Epithelial cell of esophagus (primary cell): ENCODE data around the gene CFAP221.
"Not testable (repeated sequence)": the region's sequence is repeated elsewhere in the genome, so short reads cannot be mapped to it uniquely, and the experiment has no call there.

Experiments used
- DNase-seq: peaks from one replicate; pipeline ENCODE4 v3.0.0; 2010; ENCODE audit warnings: low read depth
- H3K4me3 ChIP-seq: 2 replicates; pipeline ENCODE4 v1.5.1; 2011; ENCODE audit warnings: mild to moderate bottlenecking, low read length, control low read depth
- TF ChIP-seq, protein P1 (sequence below): IDR thresholded peaks from 2 replicates; pipeline ENCODE4 v1.5.1; 2011; ENCODE audit warnings: low read depth, mild to moderate bottlenecking, low read length, control low read depth, inconsistent platforms; ENCODE audit not compliant: insufficient read depth; ENCODE audit errors: missing control alignments

CFAP221 gene

GRCh38 chr2:119609337-119609736, 65.1 kb downstream of the CFAP221 start:
- no peak overlapping the region for H3K4me3 ChIP-seq
- no peak for DNase-seq
- TF ChIP-seq, protein P1, sequence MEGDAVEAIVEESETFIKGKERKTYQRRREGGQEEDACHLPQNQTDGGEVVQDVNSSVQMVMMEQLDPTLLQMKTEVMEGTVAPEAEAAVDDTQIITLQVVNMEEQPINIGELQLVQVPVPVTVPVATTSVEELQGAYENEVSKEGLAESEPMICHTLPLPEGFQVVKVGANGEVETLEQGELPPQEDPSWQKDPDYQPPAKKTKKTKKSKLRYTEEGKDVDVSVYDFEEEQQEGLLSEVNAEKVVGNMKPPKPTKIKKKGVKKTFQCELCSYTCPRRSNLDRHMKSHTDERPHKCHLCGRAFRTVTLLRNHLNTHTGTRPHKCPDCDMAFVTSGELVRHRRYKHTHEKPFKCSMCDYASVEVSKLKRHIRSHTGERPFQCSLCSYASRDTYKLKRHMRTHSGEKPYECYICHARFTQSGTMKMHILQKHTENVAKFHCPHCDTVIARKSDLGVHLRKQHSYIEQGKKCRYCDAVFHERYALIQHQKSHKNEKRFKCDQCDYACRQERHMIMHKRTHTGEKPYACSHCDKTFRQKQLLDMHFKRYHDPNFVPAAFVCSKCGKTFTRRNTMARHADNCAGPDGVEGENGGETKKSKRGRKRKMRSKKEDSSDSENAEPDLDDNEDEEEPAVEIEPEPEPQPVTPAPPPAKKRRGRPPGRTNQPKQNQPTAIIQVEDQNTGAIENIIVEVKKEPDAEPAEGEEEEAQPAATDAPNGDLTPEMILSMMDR, result no peak

GRCh38 chr2:119614140-119614539, 69.9 kb downstream of the CFAP221 start:
- not testable (repeated sequence) for DNase-seq, H3K4me3 ChIP-seq

GRCh38 chr2:119616421-119616820, 72.2 kb downstream of the CFAP221 start:
- TF ChIP-seq, protein P1, result no peak
- H3K4me3 ChIP-seq, result no peak overlapping the region
- DNase-seq, result no peak

GRCh38 chr2:119617455-119617854, 73.2 kb downstream of the CFAP221 start:
- DNase-seq, result no peak
- TF ChIP-seq, protein P1, result no peak
- no peak overlapping the region for H3K4me3 ChIP-seq

- not testable (repeated sequence) for H3K4me3 ChIP-seq, DNase-seq
Observed at GRCh38 chr2:119618725-119619124, 74.5 kb downstream of the CFAP221 start.

- DNase-seq, result no peak
- TF ChIP-seq, protein P1, result no peak
- H3K4me3 ChIP-seq, result no peak overlapping the region
Observed at GRCh38 chr2:119625226-119625625, 81.0 kb downstream of the CFAP221 start.

GRCh38 chr2:119629323-119629825, 85.1 kb downstream of the CFAP221 start:
- no peak overlapping the region for H3K4me3 ChIP-seq
- TF ChIP-seq, protein P1, result no peak
- DNase-seq, result no peak

DNA sequence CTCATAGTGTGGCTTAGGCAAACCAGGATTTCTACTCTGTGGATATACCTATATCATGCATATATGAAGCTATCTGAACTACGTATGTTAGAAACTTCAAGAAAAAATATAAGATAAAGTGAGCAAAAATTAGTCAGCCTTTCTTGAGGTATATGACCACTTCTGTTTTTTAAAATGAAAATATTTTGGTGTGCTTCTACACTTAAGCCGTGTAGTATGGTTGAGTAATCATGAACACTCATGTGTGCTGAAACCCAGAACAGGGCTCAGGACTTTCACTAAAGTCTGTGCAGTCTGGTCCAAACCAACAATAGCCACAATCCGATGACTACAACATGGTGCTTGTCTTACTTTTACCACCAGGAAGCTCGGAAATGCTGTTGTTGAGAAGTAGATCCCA, 85.9 kb downstream of the CFAP221 start:
- no peak for DNase-seq

More for the DNA sequence above, 85.9 kb downstream of the CFAP221 start:
- TF ChIP-seq, protein P1, result no peak
- H3K4me3 ChIP-seq, result no peak overlapping the region
